ENCODE results near the gene ANO6. TPM values are rescaled to one million over a fixed set of nuclear protein-coding genes. Genes with fewer than 3 reads are reported as not detected.
"Not testable (repeated sequence)": the region's sequence is repeated elsewhere in the genome, so short reads cannot be mapped to it uniquely, and the experiment has no call there.

Gene ANO6
- total RNA-seq, 1 experiment from 2014 or later = 20.4 TPM

DNA sequence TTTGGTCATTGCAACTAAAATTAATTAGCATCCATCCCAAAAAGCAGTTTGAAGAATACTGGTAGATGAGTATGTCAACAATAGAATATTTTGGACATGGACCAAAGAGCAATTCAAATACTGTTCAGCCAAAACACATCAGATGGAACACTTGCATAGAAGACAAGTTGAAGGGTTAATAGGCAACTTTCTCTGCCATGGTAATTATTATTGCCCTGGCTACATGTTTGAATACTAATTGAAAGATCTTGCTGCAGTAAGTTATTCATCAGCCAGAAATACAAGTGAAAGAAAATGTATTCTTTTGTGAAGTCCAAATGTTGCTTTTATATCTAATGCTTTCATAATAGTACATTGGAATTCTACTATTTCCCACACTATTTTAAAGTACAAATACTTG lies 10.1 kb downstream of the ANO6 start:
- Histone ChIP-seq H3K9me3 (no peaks in the 10 kb centered on the region), H3K27me3 (no peaks in the 10 kb centered on the region), H3K4me3 (no peak overlapping the region), H3K36me3 (no peaks in the 10 kb centered on the region; the same call in 1 of the 2 replicates)
- DNase-seq = no peak

- Histone ChIP-seq H3K4me3 (no peak overlapping the region), H3K36me3 (no peaks in the 10 kb centered on the region; the same call in 1 of the 2 replicates), H3K9me3 (no peaks in the 10 kb centered on the region), H3K27me3 (no peaks in the 10 kb centered on the region)
- DNase-seq = no peak
Measured at GRCh38 chr12:45227316-45228067, 11.6 kb downstream of the ANO6 start.

DNA sequence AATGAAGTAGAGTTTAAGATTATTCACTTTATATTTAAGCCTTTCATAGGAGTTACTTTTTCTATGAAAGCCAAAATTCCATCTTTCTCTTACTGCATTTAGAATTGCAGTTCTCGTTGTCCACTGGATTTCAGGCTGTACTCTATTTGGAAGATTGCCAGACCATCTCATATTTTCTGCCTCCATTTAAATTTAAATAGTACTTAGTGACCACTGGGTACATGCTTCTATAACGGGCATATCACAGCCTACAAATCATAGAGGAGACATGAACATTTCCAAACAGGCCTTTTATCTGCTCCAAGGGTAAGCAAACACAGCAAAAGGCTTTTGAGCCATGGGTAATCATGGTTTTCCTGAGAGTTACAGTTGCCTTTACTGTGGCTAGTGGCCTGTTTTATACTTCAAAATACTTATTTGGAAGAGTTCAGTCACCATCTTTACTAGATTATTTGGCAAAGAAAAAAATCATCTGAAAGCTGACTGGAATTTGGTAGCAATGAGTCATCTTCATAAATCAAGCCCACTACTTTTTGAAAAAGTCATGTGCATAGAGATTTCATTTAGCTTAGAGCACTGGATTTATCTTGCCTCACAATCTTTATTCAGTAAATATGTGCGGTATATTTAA lies 15.7 kb downstream of the ANO6 start:
- H3K27me3 ChIP-seq = no peaks in the 10 kb centered on the region
- no peak overlapping the region for H3K4me3 ChIP-seq
- no peak for DNase-seq
- no peaks in the 10 kb centered on the region for H3K9me3 ChIP-seq
- no peaks in the 10 kb centered on the region for H3K36me3 ChIP-seq

- no peak for DNase-seq
- no peak overlapping the region for H3K4me3 ChIP-seq
- no peaks in the 10 kb centered on the region for H3K9me3 ChIP-seq
Measured at GRCh38 chr12:45232146-45232755, 16.4 kb downstream of the ANO6 start.

DNA sequence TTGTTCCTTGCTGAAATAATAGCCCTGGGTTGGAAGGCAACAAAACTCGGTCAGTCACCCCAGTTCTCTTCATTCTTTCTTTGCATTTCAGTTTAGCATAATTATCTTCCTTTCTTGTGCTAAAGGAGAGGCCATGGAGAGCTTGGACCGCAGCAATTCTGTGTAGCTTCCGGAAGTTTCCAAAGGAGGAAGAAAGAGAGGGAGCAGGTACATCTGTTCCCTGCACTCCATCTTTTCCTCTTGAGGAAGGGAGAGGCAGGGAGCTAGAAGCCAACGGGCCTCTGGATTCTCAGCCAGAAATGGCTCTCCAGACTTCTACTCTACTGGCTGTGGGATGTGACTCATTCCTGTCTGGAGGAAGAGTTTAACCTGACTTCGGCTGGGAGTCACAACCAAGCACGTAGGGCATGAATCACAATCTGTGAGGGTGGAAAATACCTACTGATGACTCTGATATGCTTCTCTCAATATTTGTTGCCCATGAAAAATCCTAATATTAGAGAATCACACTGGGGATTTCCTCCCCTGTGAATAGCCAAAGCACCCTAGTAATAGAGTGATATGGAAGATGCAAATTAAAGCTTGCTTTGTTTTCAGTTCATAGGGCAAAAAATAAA lies 17.0 kb downstream of the ANO6 start:
- Histone ChIP-seq H3K9me3 (no peaks in the 10 kb centered on the region), H3K27me3 (no peaks in the 10 kb centered on the region), H3K36me3 (no peaks in the 10 kb centered on the region), H3K4me3 (no peak overlapping the region)
- DNase-seq = peak; percentile 89

More at GRCh38 chr12:45232146-45232755, 16.4 kb downstream of the ANO6 start:
- Histone ChIP-seq H3K36me3 (no peaks in the 10 kb centered on the region), H3K27me3 (no peaks in the 10 kb centered on the region)

- H3K4me3 ChIP-seq = no peak overlapping the region
- DNase-seq = peak; percentile 65
- H3K27me3 ChIP-seq = no peaks in the 10 kb centered on the region
- H3K36me3 ChIP-seq = no peaks in the 10 kb centered on the region
- no peaks in the 10 kb centered on the region for H3K9me3 ChIP-seq
Measured at GRCh38 chr12:45234139-45234865, 18.4 kb downstream of the ANO6 start.

DNA sequence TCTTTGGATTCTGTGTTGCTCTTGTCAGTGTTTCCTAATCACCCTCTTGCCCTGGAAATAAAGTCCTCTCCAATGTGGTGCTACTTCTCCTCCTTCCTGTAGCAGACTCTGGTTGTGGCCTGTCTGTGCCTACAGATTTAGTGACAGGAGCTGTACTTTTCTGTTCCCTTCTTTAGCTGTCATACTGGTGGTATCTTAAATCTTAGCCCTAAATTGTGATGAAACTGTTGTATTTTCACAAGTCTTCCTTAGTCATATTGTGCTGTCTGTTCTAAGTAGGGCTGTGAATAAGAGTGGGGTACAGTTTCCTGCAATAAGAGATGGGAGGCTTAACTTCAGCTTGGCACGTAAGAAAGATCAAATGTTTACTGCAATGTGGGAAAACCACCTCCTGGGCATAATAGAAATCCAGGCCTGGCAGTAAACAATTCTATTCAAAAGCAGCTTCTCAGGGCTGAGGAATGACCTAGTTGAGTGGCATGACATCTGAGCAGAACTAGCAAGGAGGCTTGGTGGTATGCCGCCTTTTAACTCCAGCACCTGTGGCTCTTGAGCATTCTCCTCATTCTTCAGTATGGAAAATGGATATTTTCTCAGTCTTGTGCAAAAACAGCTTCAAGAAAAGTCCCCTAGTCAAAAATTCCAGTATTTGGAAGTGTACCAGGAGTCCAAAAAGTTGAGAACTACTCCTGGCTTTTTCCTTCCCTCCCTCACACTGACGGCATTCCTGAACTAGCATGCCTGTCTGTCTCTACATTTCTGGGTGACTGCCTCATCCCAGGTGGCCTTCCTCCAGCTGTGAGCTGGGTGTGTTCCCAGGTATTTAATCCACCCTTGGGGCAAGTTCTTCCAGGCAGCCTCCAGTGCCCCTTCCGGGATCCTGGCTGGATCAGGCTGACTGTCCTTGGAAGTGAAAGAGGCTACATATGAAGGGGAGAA lies 19.5 kb downstream of the ANO6 start:
- Histone ChIP-seq H3K9me3 (0 out of 2 replicates have a peak, but pooled peaks cover 1% of the 10 kb centered on the region), H3K27me3 (no peaks in the 10 kb centered on the region), H3K4me3 (no peak overlapping the region), H3K36me3 (no peaks in the 10 kb centered on the region)
- peak; percentile 75 for DNase-seq

- not testable (repeated sequence) for H3K27me3 ChIP-seq, H3K36me3 ChIP-seq, H3K9me3 ChIP-seq, H3K4me3 ChIP-seq, DNase-seq
Measured at GRCh38 chr12:45236383-45236782, 20.5 kb downstream of the ANO6 start.

GRCh38 chr12:45242180-45242579 lies 26.3 kb downstream of the ANO6 start:
- no peak for DNase-seq
- no peaks in the 10 kb centered on the region for H3K27me3 ChIP-seq

DNA sequence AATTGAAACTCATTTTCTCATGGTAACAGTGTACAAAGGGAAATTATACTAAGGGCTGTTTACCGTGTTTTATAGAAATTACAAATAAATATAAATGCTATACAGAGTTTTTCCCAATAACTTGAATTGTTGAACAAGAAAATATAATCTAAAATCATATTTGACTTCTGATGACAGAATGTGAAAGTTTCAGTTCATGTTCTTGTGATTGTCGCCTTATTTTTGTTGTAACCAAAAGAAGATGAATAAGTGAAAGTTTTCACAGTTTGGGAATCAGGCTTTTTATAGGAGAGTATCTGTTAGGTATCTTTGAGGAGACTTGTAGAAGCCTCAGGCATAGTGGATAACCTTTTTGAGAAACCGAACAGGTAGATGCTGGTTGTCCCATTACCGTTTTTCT lies 28.1 kb downstream of the ANO6 start:
- no peak for DNase-seq
- Histone ChIP-seq H3K4me3 (no peak overlapping the region), H3K9me3 (0 out of 2 replicates have a peak, but pooled peaks cover 1% of the 10 kb centered on the region), H3K27me3 (no peaks in the 10 kb centered on the region), H3K36me3 (no peaks in the 10 kb centered on the region)

More at GRCh38 chr12:45242180-45242579, 26.3 kb downstream of the ANO6 start:
- Histone ChIP-seq H3K4me3 (no peak overlapping the region), H3K9me3 (0 out of 2 replicates have a peak, but pooled peaks cover 1% of the 10 kb centered on the region), H3K36me3 (no peaks in the 10 kb centered on the region)

- DNase-seq = no peak
- no peaks in the 10 kb centered on the region for H3K27me3 ChIP-seq
- no peaks in the 10 kb centered on the region for H3K36me3 ChIP-seq
- no peak overlapping the region for H3K4me3 ChIP-seq
- 0 out of 2 replicates have a peak, but pooled peaks cover 1% of the 10 kb centered on the region for H3K9me3 ChIP-seq
Measured at GRCh38 chr12:45244561-45245343, 28.9 kb downstream of the ANO6 start.

- DNase-seq = no peak
Measured at GRCh38 chr12:45246236-45246635, 30.3 kb downstream of the ANO6 start.

GRCh38 chr12:45247589-45247988 lies 31.7 kb downstream of the ANO6 start:
- Histone ChIP-seq H3K36me3 (no peaks in the 10 kb centered on the region), H3K4me3 (no peak overlapping the region)
- DNase-seq = no peak

More at GRCh38 chr12:45246236-45246635, 30.3 kb downstream of the ANO6 start:
- H3K36me3 ChIP-seq = no peaks in the 10 kb centered on the region
- H3K4me3 ChIP-seq = no peak overlapping the region
- no peaks in the 10 kb centered on the region for H3K9me3 ChIP-seq
- no peaks in the 10 kb centered on the region for H3K27me3 ChIP-seq

DNA sequence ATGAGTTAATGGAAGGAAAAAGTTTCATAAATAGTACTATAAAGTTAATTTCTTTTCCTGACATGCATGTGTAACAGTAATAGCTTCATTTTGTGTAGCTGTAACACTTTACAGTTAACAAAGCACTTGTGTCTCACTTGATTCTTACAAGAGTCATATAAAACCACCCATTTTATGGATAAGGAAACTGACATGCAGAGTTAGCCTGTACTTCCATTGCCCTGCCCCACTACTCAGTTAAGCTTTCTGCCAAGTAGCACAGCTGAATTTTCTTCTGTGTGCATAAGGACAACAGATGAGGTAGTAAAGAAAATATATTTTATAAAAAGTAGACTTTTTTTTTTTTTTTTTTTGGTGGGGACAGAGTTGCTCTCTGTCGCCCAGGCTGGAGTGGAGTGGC lies 32.2 kb downstream of the ANO6 start:
- no peak for DNase-seq
- Histone ChIP-seq H3K4me3 (no peak overlapping the region), H3K36me3 (no peaks in the 10 kb centered on the region), H3K27me3 (no peaks in the 10 kb centered on the region), H3K9me3 (no peaks in the 10 kb centered on the region)

More at GRCh38 chr12:45247589-45247988, 31.7 kb downstream of the ANO6 start:
- H3K27me3 ChIP-seq = no peaks in the 10 kb centered on the region
- H3K9me3 ChIP-seq = no peaks in the 10 kb centered on the region

GRCh38 chr12:45254254-45254653 lies 38.4 kb downstream of the ANO6 start:
- no peak for DNase-seq
- Histone ChIP-seq H3K36me3 (no peaks in the 10 kb centered on the region), H3K4me3 (no peak overlapping the region), H3K27me3 (no peaks in the 10 kb centered on the region), H3K9me3 (no peaks in the 10 kb centered on the region)
